Adrenal gland (tissue), 12 donors: ENCODE data around the gene PTGES3L. TPM values are rescaled to one million over a fixed set of nuclear protein-coding genes. Genes with fewer than 3 reads are reported as not detected.
"Not testable (repeated sequence)": the region's sequence is repeated elsewhere in the genome, so short reads cannot be mapped to it uniquely, and the experiment has no call there.

Experiments used
- DNase-seq, 7 donors: peaks; one replicate each; pipeline ENCODE4 v3.0.0-alpha.2; 2019 to 2020
- H3K27ac ChIP-seq, 5 donors: fragments of 200-600 bp; sonication (generic) in 4 of 5; 1 replicate in 3 of 5; 2 replicates in 2 of 5; pipeline versions ENCODE4 v1.5.1 to v1.8.0; 2016 to 2020; ENCODE audit warnings: mild to moderate bottlenecking in 1 of 5
- H3K27me3 ChIP-seq: fragments of 200-600 bp; 2 replicates; pipeline ENCODE4 v1.8.0; 2021
- H3K36me3 ChIP-seq, 2 donors: fragments of 200-600 bp; replicated peaks in 1 of 2; 1 replicate in 1 of 2; 2 replicates in 1 of 2; pipeline versions ENCODE4 v1.5.1 to v1.8.0; 2018 to 2022
- H3K4me1 ChIP-seq, 2 donors: fragments of 200-600 bp; replicated peaks in 1 of 2; 1 replicate in 1 of 2; 2 replicates in 1 of 2; pipeline versions ENCODE4 v1.5.1 to v1.8.0; 2018 to 2021
- H3K4me3 ChIP-seq, 4 donors: fragments of 200-600 bp; sonication (generic) in 3 of 4; one replicate each; pipeline ENCODE4 v1.5.1; 2016 to 2018
- H3K9me3 ChIP-seq, 3 donors: fragments of 200-600 bp; sonication (generic) in 1 of 3; replicated peaks in 1 of 3; 1 replicate in 2 of 3; 2 replicates in 1 of 3; pipeline versions ENCODE4 v1.5.1 to v1.8.0; 2016 to 2021
- CTCF ChIP-seq, 6 experiments: fragments of 450-650 bp in 4 of 6; fragments of 200-600 bp in 2 of 6; sonication (generic) in 1 of 6; IDR thresholded peaks; 1 replicate in 5 of 6; 2 replicates in 1 of 6; pipeline versions ENCODE4 v1.5.1 to v1.8.0; 2016 to 2021; ENCODE audit warnings: antibody characterized with exemption in 6 of 6, mild to moderate bottlenecking in 2 of 6, moderate library complexity in 1 of 6
- POLR2A ChIP-seq, 2 donors: fragments of 450-650 bp; IDR thresholded peaks; one replicate each; pipeline ENCODE4 v1.6.1; 2017; ENCODE audit warnings: antibody characterized with exemption in 2 of 2, mild to moderate bottlenecking in 2 of 2, moderate library complexity in 1 of 2
- WGBS, 4 donors: extraction: QIAGEN DNeasy Blood & Tissue Kit in 2 of 4; methylation state at CpG; one replicate each; pipeline versions ENCODE4 v1.1.5 to v1.1.7; 2013 to 2017; 5-methylcytosine and 5-hydroxymethylcytosine counted together
- intact Hi-C, 2 donors: fragments of 100-400 bp; cut with DNase I; formaldehyde crosslinking; loops; one replicate each; pipeline versions ENCODE4 v1.14.1 to v1.15.0; 2022 to 2023
- polyA plus RNA-seq, 3 donors: library from polyadenylated mRNA; stranded (reverse); fragments of 200-250 nt in 2 of 3; fragments of 350-450 nt in 1 of 3; fragmentation: Illumina TruSeq in 1 of 3; extraction: RNeasy Lipid Tissue Mini Kit (QIAGEN cat#74804) in 1 of 3; gene quantifications; one replicate each; pipeline ENCODE4 v1.2.3, GENCODE V29; 2013 to 2014
- total RNA-seq, 9 donors: library from RNA; depleted of rRNA in 4 of 9; stranded (reverse); fragments of >200 nt in 4 of 9; fragments of 120-200 nt in 1 of 9; fragmentation: NEBNext Ultra II Directional in 1 of 9; extraction: Animal tissue kit (Norgen Biotek cat#: 25700) in 1 of 9; gene quantifications; one replicate each; pipeline versions ENCODE4 v1.1.0 to v1.2.4, GENCODE V29; 2013 to 2023
- donor health status: healthy with polysubstance abuse.
- donor health status: Bipolar disorder and iron deficiency.
- donor health status: DM: yes; HTN: yes; CAD: no.
- donor health status: DM: no; HTN: no; CAD: no.
- donor health status: DM: no; HTN: no; CAD: no.
- donor health status: DM: yes; HTN: yes; CAD: no.

The PTGES3L gene
- total and polyA plus RNA-seq, 12 donors = 0.18 to 0.72 (median 0.61) TPM; not detected in 6

- Histone ChIP-seq H3K4me1 (peaks cover 12 to 36% of the 10 kb centered on the region in 2 donors), H3K36me3 (peaks cover 0 to 10% of the 10 kb centered on the region in 2 donors), H3K9me3 (no peaks in the 10 kb centered on the region), H3K4me3 (peak overlapping the region; percentile 87 to 99 (median 93)), H3K27me3 (no peaks in the 10 kb centered on the region), H3K27ac (peak overlapping the region in 4 of 5 donors; percentile 65 to 93 (median 80))
- WGBS, 4 donors = 0 to 2% (median 1%) methylated on average over 16 to 67 of the region's 67 CpGs
- intact Hi-C loops = no loop called here
- DNase-seq = peak; percentile 38 to 76 (median 57)
- TF ChIP-seq POLR2A (IDR thresholded peaks at IDR 0.05) = no peak
- TF ChIP-seq CTCF (IDR thresholded peaks at IDR 0.05) = peak in 2 of 6 experiments; percentile 19 to 24
These were observed 1.0 kb upstream of the PTGES3L start for GRCh38 chr17:42980766-42981397.

- peak; percentile 91 to 97 (median 93) for DNase-seq
- Histone ChIP-seq H3K27me3 (no peaks in the 10 kb centered on the region), H3K4me3 (peak within 1 kb of the TSS; percentile 87 to 99 (median 93)), H3K36me3 (peaks cover 0 to 5% of the 10 kb centered on the region in 2 donors), H3K9me3 (no peaks in the 10 kb centered on the region), H3K4me1 (peaks cover 12 to 36% of the 10 kb centered on the region in 2 donors), H3K27ac (peak within 1 kb of the TSS in 4 of 5 donors; percentile 65 to 93 (median 80))
- intact Hi-C loops = no loop called here
- 0 to 2% (median 0%) methylated on average over 3 to 39 of the region's 39 CpGs for WGBS, 4 donors
- peak; percentile 52 to 58 for TF ChIP-seq POLR2A (IDR thresholded peaks at IDR 0.05)
- TF ChIP-seq CTCF (IDR thresholded peaks at IDR 0.05) = no peak
These were observed 440 bp upstream of the PTGES3L start, which contains the start of gene RUNDC1 for GRCh38 chr17:42980274-42980765. Gene RUNDC1, plus strand, starts transcription at chr17:42980565. Its CDS starts 12 bp downstream, at chr17:42980577.

- 77 to 86% (median 83%) methylated on average over 16 of the region's 16 CpGs for WGBS, 4 donors
- H3K36me3 ChIP-seq, H3K4me3 ChIP-seq, intact Hi-C loops, H3K27ac ChIP-seq, H3K9me3 ChIP-seq, DNase-seq, H3K4me1 ChIP-seq, H3K27me3 ChIP-seq: not testable (repeated sequence)
These were observed 4.2 kb downstream of the PTGES3L start for GRCh38 chr17:42975701-42976100.

GRCh38 chr17:42975265-42975664, 4.6 kb downstream of the PTGES3L start:
- no peaks in the 10 kb centered on the region for H3K9me3 ChIP-seq
- peaks cover 4 to 8% of the 10 kb centered on the region in 2 donors for H3K4me1 ChIP-seq
- WGBS, 4 donors = 39 to 44% (median 41%) methylated on average over 2 of the region's 2 CpGs
- no peaks in the 10 kb centered on the region for H3K27me3 ChIP-seq
- TF ChIP-seq POLR2A (IDR thresholded peaks at IDR 0.05) (no peak), CTCF (IDR thresholded peaks at IDR 0.05) (no peak)
- DNase-seq = no peak
- H3K4me3 ChIP-seq = no peak overlapping the region
- no peaks in the 10 kb centered on the region for H3K36me3 ChIP-seq
- no peak overlapping the region for H3K27ac ChIP-seq
- intact Hi-C loops = no loop called here

GRCh38 chr17:42973323-42973722, 6.6 kb downstream of the PTGES3L start:
- H3K9me3 ChIP-seq, H3K27ac ChIP-seq, intact Hi-C loops, H3K4me3 ChIP-seq, H3K27me3 ChIP-seq, H3K36me3 ChIP-seq, DNase-seq, H3K4me1 ChIP-seq: not testable (repeated sequence)
- WGBS, 4 donors = 59 to 95% (median 77%) methylated on average over 4 to 7 of the region's 18 CpGs; no CpG with 5 or more reads in 1 of the 4 donors
